Motor neuron (in vitro differentiated cells): Measurements from ENCODE around the gene CCL19. TPM values are rescaled to one million over a fixed set of nuclear protein-coding genes. Genes with fewer than 3 reads are reported as not detected.

Experiments used
- ATAC-seq, 8 experiments: fragments of 200-7000 bp; cut with Tn5 transposase; replicated peaks in 6 of 8; 2 replicates each; pipeline ENCODE4 v1.8.0; 2021; ENCODE audit warnings: mild to moderate bottlenecking in 8 of 8, moderate library complexity in 8 of 8
- H3K27ac ChIP-seq, 2 donors: fragments of 250-450 bp; sonication (Bioruptor Pico); 2 replicates each; pipeline ENCODE4 v1.9.0; 2021; ENCODE audit warnings: antibody characterized with exemption in 2 of 2, mild to moderate bottlenecking in 2 of 2, moderate library complexity in 1 of 2
- H3K4me1 ChIP-seq, 2 donors: fragments of 250-450 bp; sonication (Bioruptor Pico); replicated peaks in 1 of 2; 2 replicates each; pipeline ENCODE4 v1.6.1; 2021; ENCODE audit warnings: antibody characterized with exemption in 2 of 2, mild to moderate bottlenecking in 2 of 2, moderate library complexity in 1 of 2
- H3K4me3 ChIP-seq, 5 donors: fragments of 250-450 bp; sonication (Bioruptor Pico); 2 replicates each; pipeline ENCODE4 v1.9.0; 2021; ENCODE audit warnings: antibody characterized with exemption in 5 of 5, mild to moderate bottlenecking in 5 of 5, moderate library complexity in 4 of 5
- WGBS, 10 experiments: fragments of 450-650 bp; shearing (Covaris generic); methylation state at CpG; one replicate each; pipeline ENCODE4 v1.0.0; 2022; 5-methylcytosine and 5-hydroxymethylcytosine counted together
- in situ Hi-C, 9 experiments: fragments of 400-800 bp; cut with MboI; loops; one replicate each; pipeline ENCODE4 v1.15.0; 2021; ENCODE audit warnings: low sequenced_read_pairs in 9 of 9, low pct_unique_long_range_greater_than_20kb in 2 of 9; ENCODE audit not compliant: unreplicated experiment in 9 of 9
- total RNA-seq, 8 experiments: library from RNA; unstranded; fragments of 300-600 nt; gene quantifications; 2 replicates each; pipeline versions ENCODE4 v1.2.3 to v1.2.4, GENCODE V29; 2022

Gene CCL19
- total RNA-seq, 8 experiments from 2014 or later = 0.38 TPM; not detected in 7

- ATAC-seq = peak in 1 of 8 experiments; percentile 4
- WGBS, 10 experiments = 0% methylated on average over 1 of the region's 26 CpGs; no CpG with 5 or more reads in 9 of the 10 experiments
- in situ Hi-C loops = no loop called here
Measured at GRCh38 chr9:34665067-34665380, 26.1 kb downstream of the CCL19 start.

GRCh38 chr9:34664281-34665066 is 26.6 kb downstream of the CCL19 start:
- ATAC-seq = peak in 7 of 8 experiments; percentile 12 to 49 (median 14)
- Histone ChIP-seq H3K4me3 (peak overlapping the region; percentile 49 to 94 (median 75)), H3K4me1 (peaks cover 6 to 9% of the 10 kb centered on the region in 2 donors), H3K27ac (peak overlapping the region; percentile 62 to 72)
- in situ Hi-C loops = no loop called here
- WGBS, 10 experiments = 2 to 20% (median 17%) methylated on average over 1 to 8 of the region's 18 CpGs; no CpG with 5 or more reads in 6 of the 10 experiments

More at GRCh38 chr9:34665067-34665380, 26.1 kb downstream of the CCL19 start:
- Histone ChIP-seq H3K27ac (peak overlapping the region; percentile 62 to 72), H3K4me3 (peak overlapping the region; percentile 49 to 94 (median 75)), H3K4me1 (peaks cover 6 to 9% of the 10 kb centered on the region in 2 donors)

- Histone ChIP-seq H3K4me1 (peaks cover 6 to 9% of the 10 kb centered on the region in 2 donors), H3K27ac (no peak overlapping the region), H3K4me3 (no peak overlapping the region)
- in situ Hi-C loops = no loop called here
- ATAC-seq = no peak
Measured at GRCh38 chr9:34663303-34663605, 27.8 kb downstream of the CCL19 start.

- WGBS, 10 experiments = 83 to 100% (median 94%) methylated on average over 1 to 3 of the region's 4 CpGs; no CpG with 5 or more reads in 5 of the 10 experiments
- H3K4me1 ChIP-seq = peaks cover 6 to 9% of the 10 kb centered on the region in 2 donors
- ATAC-seq = no peak
- H3K27ac ChIP-seq = no peak within 1 kb of the TSS
- in situ Hi-C loops = no loop called here
- no peak within 1 kb of the TSS for H3K4me3 ChIP-seq
Measured at GRCh38 chr9:34662526-34663302, 28.4 kb downstream of the CCL19 start, which contains the start of gene CCL27. Gene CCL27 (minus strand): TSS chr9:34662657. CDS start chr9:34662633, 24 bp downstream.

- no peak overlapping the region for H3K4me3 ChIP-seq
- WGBS, 10 experiments = 50 to 94% (median 86%) methylated on average over 2 to 5 of the region's 8 CpGs; no CpG with 5 or more reads in 4 of the 10 experiments
- no peak for ATAC-seq
- in situ Hi-C loops = no loop called here
- no peak overlapping the region for H3K27ac ChIP-seq
- H3K4me1 ChIP-seq = peaks cover 5 to 7% of the 10 kb centered on the region in 2 donors
Measured at GRCh38 chr9:34659592-34660253, 31.4 kb downstream of the CCL19 start.

- no peak for ATAC-seq
- no peak overlapping the region for H3K27ac ChIP-seq
- in situ Hi-C loops = no loop called here
- H3K4me1 ChIP-seq = peaks cover 14% of the 10 kb centered on the region in 2 donors
- 80 to 100% (median 85%) methylated on average over 1 to 6 of the region's 14 CpGs; no CpG with 5 or more reads in 4 of the 10 experiments for WGBS, 10 experiments
- H3K4me3 ChIP-seq = no peak overlapping the region
Measured at GRCh38 chr9:34658461-34658860, 32.6 kb downstream of the CCL19 start.

GRCh38 chr9:34656992-34657391 is 34.1 kb downstream of the CCL19 start:
- Histone ChIP-seq H3K4me3 (no peak overlapping the region), H3K27ac (no peak overlapping the region), H3K4me1 (peaks cover 27 to 29% of the 10 kb centered on the region in 2 donors)
- no peak for ATAC-seq
- in situ Hi-C loops = no loop called here
- WGBS, 10 experiments = 60 to 100% (median 90%) methylated on average over 1 to 2 of the region's 5 CpGs; no CpG with 5 or more reads in 7 of the 10 experiments

GRCh38 chr9:34655394-34655793 is 35.7 kb downstream of the CCL19 start:
- in situ Hi-C loops = no loop called here
- WGBS, 10 experiments = 60 to 100% (median 90%) methylated on average over 1 to 3 of the region's 5 CpGs; no CpG with 5 or more reads in 5 of the 10 experiments
- no peak overlapping the region for H3K27ac ChIP-seq
- H3K4me3 ChIP-seq = no peak overlapping the region
- H3K4me1 ChIP-seq = peaks cover 38 to 40% of the 10 kb centered on the region in 2 donors
- no peak for ATAC-seq

GRCh38 chr9:34654323-34655051 is 36.6 kb downstream of the CCL19 start:
- ATAC-seq = peak in 3 of 8 experiments; percentile 4 to 29 (median 5)
- 100% methylated on average over 1 of the region's 11 CpGs; no CpG with 5 or more reads in 9 of the 10 experiments for WGBS, 10 experiments
- in situ Hi-C loops = no loop called here
- peak overlapping the region in 1 of 2 donors; percentile 56 for H3K27ac ChIP-seq
- H3K4me3 ChIP-seq = no peak overlapping the region
- peaks cover 38 to 40% of the 10 kb centered on the region in 2 donors for H3K4me1 ChIP-seq

- WGBS, 10 experiments = 12 to 60% (median 17%) methylated on average over 1 to 3 of the region's 11 CpGs; no CpG with 5 or more reads in 7 of the 10 experiments
Measured at GRCh38 chr9:34653151-34654072, 37.7 kb downstream of the CCL19 start.

GRCh38 chr9:34652602-34653000 is 38.5 kb downstream of the CCL19 start:
- ATAC-seq = peak in 6 of 8 experiments; percentile 1 to 21 (median 6)
- WGBS, 10 experiments = 0 to 86% (median 28%) methylated on average over 1 to 4 of the region's 5 CpGs; no CpG with 5 or more reads in 2 of the 10 experiments
- H3K4me3 ChIP-seq = peak overlapping the region in 2 of 5 donors; percentile 23 to 25
- H3K27ac ChIP-seq = peak overlapping the region; percentile 43 to 56
- H3K4me1 ChIP-seq = peaks cover 41 to 49% of the 10 kb centered on the region in 2 donors
- in situ Hi-C loops = no loop called here

More at GRCh38 chr9:34653151-34654072, 37.7 kb downstream of the CCL19 start:
- peak; percentile 3 to 21 (median 18) for ATAC-seq
- peak overlapping the region; percentile 43 to 56 for H3K27ac ChIP-seq
- no peak overlapping the region for H3K4me3 ChIP-seq
- in situ Hi-C loops = no loop called here
- H3K4me1 ChIP-seq = peaks cover 38 to 41% of the 10 kb centered on the region in 2 donors
